NCI-H1048 (cell line): Measurements from ENCODE around the gene CALML6.

Source experiments
- DNase-seq: peaks from one replicate; lab custom pipeline; 2025; lab: John Stamatoyannopoulos, UW

The CALML6 gene

GRCh38 chr1:1892079-1892762 lies 22.8 kb upstream of the CALML6 start:
- DNase-seq = no peak

- no peak for DNase-seq
Measured at GRCh38 chr1:1892763-1893120, 22.3 kb upstream of the CALML6 start.

- no peak for DNase-seq
Measured at GRCh38 chr1:1893291-1893985, 21.6 kb upstream of the CALML6 start.

GRCh38 chr1:1893997-1894353 lies 21.1 kb upstream of the CALML6 start:
- no peak for DNase-seq

- no peak for DNase-seq
Measured at GRCh38 chr1:1894354-1895059, 20.6 kb upstream of the CALML6 start.

- no peak for DNase-seq
Measured at GRCh38 chr1:1895060-1895418, 20.0 kb upstream of the CALML6 start.

- DNase-seq = no peak
Measured at GRCh38 chr1:1895456-1896336, 19.4 kb upstream of the CALML6 start.

GRCh38 chr1:1898246-1898933 lies 16.7 kb upstream of the CALML6 start:
- no peak for DNase-seq

GRCh38 chr1:1899266-1899966 lies 15.6 kb upstream of the CALML6 start:
- DNase-seq = no peak

GRCh38 chr1:1899967-1900327 lies 15.1 kb upstream of the CALML6 start:
- DNase-seq = no peak

GRCh38 chr1:1900883-1901640 lies 14.0 kb upstream of the CALML6 start:
- no peak for DNase-seq

GRCh38 chr1:1901641-1902294 lies 13.3 kb upstream of the CALML6 start:
- DNase-seq = no peak

- no peak for DNase-seq
Measured at GRCh38 chr1:1903224-1903623, 11.8 kb upstream of the CALML6 start.

GRCh38 chr1:1906185-1907097 lies 8.6 kb upstream of the CALML6 start:
- no peak for DNase-seq

GRCh38 chr1:1907098-1907736 lies 7.8 kb upstream of the CALML6 start:
- no peak for DNase-seq

GRCh38 chr1:1908506-1908791 lies 6.6 kb upstream of the CALML6 start:
- DNase-seq = no peak

- no peak for DNase-seq
Measured at GRCh38 chr1:1910033-1910465, 5.0 kb upstream of the CALML6 start.

GRCh38 chr1:1910651-1911331 lies 4.3 kb upstream of the CALML6 start:
- no peak for DNase-seq
